Dedifferentiated amniotic fluid mesenchymal stem cell (primary cell): Measurements from ENCODE around the gene NCKAP5L.
"Not testable (repeated sequence)": the region's sequence is repeated elsewhere in the genome, so short reads cannot be mapped to it uniquely, and the experiment has no call there.

Experiments
- DNase-seq: peaks from one replicate; pipeline ENCODE4 v3.0.0-alpha.2; 2016; ENCODE audit errors: extremely low spot score

The NCKAP5L gene

GRCh38 chr12:49798248-49798647 lies 30.0 kb downstream of the NCKAP5L start:
- no peak for DNase-seq

DNA sequence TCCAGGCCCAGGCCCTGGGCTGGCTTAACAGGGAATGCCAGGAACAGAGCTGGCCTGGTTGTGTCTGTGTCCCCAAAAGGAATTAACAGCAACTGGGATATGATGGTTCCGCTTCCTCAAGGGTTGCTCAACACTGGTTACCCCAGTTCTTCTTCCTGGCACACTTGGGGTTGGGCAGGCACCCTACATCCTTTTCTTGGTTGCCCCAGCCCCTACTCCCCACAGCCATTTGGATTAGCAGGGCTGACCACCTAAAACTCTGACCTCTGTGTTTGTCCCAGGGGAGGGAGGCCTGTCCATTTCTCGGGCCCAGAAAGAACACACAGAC lies 30.8 kb downstream of the NCKAP5L start:
- no peak for DNase-seq

- no peak for DNase-seq
Observed at GRCh38 chr12:49796606-49797448, 31.4 kb downstream of the NCKAP5L start.

GRCh38 chr12:49796155-49796554 lies 32.1 kb downstream of the NCKAP5L start:
- DNase-seq = no peak

DNA sequence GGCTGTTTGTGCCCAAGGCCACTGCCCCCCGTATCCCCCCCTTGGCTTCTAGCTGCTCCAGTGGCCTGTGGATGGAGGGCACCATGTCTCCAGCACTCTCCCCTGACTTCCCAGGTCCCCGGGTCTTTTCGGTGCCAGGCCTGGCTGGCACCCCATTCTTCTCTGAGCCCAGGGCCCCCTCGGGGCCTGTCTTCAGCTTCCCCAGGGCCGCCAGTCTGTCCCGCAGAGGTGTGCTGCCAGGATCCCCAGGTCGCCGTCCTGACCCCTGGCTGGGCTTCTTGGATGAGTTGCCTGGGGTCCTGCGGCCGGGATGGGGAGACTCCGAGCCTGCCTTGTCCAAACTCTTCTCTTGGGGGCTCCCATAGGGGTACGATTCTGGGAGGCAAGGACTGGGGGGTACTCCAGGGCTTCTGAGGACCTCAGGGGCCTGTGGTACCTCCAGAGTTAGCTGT lies 32.5 kb downstream of the NCKAP5L start:
- no peak for DNase-seq

DNA sequence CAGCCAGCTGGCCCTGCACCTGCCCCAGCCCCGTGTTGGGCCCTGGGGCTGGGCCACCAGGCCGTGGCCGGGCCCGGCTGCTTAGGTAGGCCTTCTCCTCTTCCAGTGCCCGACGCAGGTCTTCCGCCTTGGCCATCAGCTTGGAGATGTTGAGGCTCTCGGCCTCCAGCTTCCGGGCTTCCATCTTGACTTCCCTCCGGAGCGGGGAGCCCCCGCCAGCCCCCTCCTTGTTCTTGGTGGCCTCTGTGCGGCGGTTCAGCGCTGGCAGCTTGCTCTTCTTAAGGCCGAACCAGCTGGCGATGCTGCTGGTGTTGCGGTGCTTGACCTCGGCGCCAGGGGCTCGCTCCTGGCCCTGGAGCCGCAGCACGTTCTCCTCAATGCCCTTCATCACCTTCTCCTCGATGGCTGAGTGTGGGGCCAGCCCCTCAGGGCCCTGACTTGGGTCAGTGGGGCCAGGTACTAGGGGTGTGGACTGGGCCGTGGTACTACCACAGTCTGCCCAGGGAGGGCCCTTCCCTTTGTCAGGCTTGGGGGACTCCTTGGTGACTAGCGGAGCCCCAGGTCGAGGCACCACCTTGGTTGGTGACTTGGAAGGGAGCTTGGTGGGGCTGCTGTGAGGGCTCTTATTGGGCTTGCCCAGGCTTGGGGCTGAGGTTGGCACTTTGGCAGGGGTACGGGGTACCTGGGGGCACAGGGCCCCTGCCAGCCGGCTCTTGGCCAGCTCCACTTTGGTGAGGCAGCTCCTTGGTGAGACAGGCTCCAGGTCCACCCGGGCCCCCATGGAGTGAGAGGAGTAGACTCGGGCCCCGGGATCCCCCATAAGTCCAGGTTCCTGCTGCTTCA lies 33.2 kb downstream of the NCKAP5L start:
- DNase-seq = no peak

DNA sequence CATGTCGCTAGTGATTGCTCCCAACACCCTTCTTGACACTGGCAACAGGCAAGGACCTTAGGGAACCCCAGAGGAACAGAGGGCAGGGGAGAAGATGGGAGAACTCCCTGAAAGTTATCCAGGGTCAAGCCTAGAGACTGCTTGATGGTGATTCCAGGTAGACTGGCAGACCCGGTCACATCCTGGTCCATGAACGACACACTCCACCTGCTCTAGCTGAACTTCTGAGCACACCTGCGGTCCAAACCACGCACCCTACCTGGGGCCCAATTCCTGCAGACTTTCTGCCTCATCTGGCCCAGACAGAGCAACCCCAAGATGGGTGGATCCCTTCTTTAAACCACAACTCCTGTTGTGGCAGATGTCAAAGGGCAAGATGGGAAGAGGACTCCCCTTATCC lies 34.2 kb downstream of the NCKAP5L start:
- DNase-seq = no peak

DNA sequence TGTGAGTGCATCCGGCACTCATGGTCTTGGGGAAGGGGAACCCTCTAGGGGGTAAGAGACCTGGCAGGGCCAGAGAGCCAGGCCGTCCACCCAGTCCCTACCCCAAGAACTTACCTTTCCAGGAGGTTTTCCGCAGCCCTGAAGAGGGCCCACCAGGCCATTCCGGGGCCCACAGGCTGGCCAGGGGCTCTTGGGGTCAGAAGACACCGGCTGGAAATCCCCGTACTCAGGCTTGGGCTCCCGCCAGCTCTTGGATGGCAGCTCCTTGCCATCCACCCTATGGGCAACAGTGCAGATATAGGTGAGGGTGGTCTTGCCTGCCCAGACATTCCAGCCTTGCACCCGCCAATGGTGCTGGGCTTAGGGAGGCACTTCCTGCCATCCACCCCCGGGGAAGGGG lies 34.6 kb downstream of the NCKAP5L start:
- DNase-seq = no peak

GRCh38 chr12:49792976-49793580 lies 35.1 kb downstream of the NCKAP5L start:
- no peak for DNase-seq

DNA sequence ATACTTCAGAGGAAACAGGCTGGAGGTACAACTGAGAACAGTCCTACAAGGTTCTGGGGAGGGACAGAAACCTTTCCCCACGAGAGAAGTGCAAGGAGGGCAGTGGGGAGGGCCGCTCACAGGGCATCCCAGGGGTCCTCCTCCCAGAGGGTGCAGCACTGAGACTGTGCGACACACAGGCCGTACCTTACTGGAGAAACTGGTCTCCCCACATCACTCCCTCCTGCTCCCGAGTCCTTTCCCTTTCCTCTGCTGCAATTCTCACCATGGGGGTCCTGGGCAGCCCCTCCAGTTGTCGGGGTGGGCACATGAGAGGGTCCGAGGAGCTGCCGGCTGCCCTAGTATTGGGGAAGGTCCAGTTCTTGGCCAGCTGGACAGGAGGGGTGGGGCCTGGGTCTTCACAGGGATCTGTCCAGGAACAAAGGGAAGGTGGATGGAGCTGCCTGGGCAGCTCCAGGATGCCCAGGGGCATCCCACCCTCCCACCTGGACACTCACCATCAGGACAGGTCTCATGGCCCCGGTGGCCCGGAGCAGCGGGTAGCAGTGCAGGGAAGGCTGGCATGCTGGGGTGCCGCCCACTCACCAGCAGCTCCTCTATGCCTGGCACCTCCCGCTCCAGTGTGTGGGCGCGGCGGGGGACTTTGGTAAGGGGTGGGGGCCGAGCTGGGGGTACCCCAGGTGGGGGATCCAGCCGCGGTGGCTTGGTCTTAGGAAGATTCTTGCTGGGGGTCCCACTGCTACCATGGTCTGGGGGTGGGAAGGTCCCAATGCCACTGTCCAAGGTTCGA lies 35.8 kb downstream of the NCKAP5L start:
- no peak for DNase-seq

DNA sequence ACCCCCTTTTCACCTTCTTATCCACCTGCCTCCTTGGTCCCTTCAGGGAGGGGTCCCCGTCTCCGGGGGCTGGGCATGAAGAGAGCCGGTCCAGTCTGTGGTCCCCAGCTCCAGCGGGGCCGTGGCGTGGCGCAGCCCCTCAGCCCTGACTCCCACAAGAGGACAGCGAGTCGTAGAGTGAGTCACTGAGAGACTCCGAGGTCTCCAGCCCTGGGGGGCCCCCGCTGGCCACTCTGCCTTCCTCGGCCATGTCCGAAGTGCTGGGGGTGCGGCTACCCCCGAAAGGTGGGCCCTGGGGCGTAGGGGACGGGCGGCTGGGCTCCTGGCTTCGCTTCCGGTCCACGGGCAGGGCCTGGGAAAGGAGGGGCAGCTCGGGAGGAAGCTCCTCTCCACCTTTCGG lies 36.5 kb downstream of the NCKAP5L start:
- no peak for DNase-seq

DNA sequence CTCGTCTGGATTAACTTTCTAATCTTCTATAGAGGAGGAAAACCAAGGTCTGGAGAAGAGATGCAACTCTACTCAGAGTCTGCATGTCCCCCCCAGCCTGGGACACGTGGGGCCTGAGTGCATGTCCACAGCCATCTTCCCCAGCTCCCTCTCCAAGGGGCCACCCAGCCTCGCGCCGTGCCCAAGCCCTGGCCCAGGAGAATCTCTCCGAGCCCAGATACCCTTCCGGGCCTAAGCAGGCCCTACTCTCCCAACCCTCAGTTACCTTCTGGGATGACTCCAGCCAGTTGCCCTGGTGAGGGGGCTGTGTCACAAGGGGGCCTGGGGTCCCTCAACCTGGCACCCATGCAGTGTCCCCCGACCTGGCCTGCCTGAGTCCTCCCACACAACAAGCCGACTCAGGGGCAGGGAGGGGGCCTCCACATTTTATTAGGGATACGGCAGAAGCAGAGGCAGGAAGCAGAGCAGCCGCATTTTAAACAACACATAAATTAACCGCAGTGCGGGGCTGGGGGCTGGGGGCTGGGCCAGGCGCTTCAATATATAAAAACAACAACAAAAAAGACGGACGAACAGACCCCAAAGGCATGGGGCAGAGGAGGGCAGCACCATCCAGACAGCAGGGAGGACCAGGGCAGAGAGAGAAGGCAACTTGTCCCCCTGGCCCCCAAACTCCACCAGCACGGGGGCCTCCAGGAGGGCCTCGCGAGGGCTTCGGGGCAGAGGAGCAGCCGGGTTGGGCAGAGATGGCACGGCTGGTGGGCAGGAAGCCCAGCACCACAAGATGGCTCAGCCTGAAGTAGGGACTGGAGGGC lies 37.3 kb downstream of the NCKAP5L start:
- no peak for DNase-seq

- DNase-seq = no peak
Observed at GRCh38 chr12:49789992-49790391, 38.2 kb downstream of the NCKAP5L start.

DNA sequence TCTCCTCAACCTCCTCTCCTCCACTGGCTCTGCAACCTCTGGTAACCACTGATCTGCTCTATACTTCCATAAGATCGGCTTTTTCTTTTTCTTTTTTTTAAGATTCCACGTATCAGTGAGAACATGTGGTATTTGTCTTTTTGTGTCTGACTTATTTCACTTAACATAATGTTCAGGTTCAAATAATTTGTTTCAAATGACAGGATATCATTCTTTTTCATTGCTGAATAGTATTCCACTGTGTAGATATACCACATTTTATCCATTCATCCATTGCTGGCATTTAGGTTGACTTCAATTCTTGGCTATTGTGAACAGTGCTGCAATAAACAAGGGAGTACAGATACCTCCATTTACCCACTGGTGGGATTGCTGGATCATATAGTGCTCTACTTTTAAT lies 40.5 kb downstream of the NCKAP5L start:
- no peak for DNase-seq

DNA sequence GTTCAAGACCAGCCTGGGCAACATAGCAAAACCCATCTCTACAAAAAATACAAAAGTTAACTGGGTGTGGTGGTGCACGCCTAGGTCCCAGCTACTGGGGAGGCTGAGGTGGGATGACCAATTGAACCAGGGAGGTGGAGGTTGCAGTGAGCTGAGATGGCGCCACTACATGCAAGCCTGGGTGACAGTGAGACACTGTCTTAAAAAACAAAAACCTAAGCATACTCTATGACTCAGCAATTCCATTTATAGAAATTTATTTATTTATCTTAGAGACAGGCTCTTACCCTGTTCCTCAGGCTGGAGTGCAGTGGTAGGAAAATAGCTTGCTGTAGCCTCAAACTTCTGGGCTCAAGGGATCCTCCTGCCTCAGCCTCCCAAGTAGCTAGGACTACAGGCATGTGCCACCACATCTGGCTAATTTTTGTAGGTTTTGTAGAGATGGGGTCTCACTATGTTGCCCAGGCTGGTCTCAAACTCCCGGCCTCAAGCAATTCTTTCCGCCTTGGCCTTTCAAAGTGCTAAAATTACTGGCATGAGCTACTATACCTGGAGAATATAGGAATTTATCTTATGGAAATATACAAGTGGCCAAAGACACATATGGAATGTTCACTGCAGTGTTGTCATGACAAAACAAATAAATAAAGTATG lies 43.3 kb downstream of the NCKAP5L start:
- DNase-seq = peak; percentile 20

GRCh38 chr12:49783917-49784676 lies 44.1 kb downstream of the NCKAP5L start:
- DNase-seq = peak; percentile 83

DNA sequence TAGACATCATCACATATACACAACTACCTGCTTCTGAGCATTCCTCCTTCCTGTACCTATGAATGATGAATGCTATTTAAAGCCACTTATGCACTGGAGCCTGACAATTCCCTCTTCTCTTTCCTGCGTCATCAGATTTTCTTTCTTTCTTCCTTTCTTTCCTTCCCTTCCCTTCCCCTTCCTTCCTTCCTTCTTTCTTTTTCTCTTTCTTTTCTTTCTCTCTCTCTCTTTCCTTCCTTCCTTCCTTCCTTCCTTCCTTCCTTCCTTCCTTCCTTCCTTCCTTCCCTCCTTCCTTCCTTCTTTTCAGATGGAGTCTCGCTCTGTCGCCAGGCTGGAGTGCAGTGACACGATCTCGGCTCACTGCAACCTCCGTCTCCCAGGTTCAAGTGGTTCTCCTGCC lies 47.3 kb downstream of the NCKAP5L start:
- not testable (repeated sequence) for DNase-seq

DNA sequence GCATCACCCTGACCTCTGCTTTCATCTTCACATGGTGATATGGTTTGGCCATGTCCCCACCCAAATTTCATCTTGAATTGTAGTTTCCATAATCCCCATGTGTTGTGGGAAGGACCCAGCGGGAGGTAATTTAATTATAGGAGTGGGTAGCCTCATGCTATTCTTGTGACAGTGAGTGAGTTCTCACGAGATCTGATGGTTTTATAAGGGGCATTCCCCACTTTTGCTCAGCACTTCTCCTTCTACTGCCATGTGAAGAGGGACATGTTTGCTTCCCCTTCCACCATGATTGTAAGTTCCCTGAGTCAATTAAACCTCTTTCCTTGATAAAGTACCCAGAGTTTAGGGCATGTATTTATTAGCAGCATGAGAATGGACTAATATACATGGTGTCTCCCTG lies 48.6 kb downstream of the NCKAP5L start:
- DNase-seq = no peak
